Esophagus squamous epithelium (tissue), 5 donors: ENCODE measurements around the gene CELF4. TPM values are rescaled to one million over a fixed set of nuclear protein-coding genes. Genes with fewer than 3 reads are reported as not detected.
A peak's percentile ranks its signal among the peaks of the same experiment; 100 is the strongest.

ENCODE experiments used
- DNase-seq: peaks from one replicate; lab custom pipeline; 2025; lab: John Stamatoyannopoulos, UW
- H3K27ac ChIP-seq, 4 donors: fragments of 200-600 bp; sonication (generic); one replicate each; pipeline ENCODE4 v1.5.1; 2016 to 2019; ENCODE audit warnings: mild to moderate bottlenecking in 1 of 4
- H3K27me3 ChIP-seq, 4 donors: fragments of 200-600 bp; sonication (generic); 1 replicate in 3 of 4; 2 replicates in 1 of 4; pipeline versions ENCODE4 v1.5.1 to v1.6.0; 2017 to 2021; ENCODE audit warnings: antibody characterized with exemption in 1 of 4
- H3K36me3 ChIP-seq, 3 donors: fragments of 200-600 bp; sonication (generic); one replicate each; pipeline ENCODE4 v1.5.1; 2016 to 2019
- H3K4me1 ChIP-seq, 3 donors: fragments of 200-600 bp; sonication (generic); one replicate each; pipeline ENCODE4 v1.5.1; 2017 to 2019
- H3K4me3 ChIP-seq, 4 donors: fragments of 200-600 bp; sonication (generic); 1 replicate in 3 of 4; 2 replicates in 1 of 4; pipeline ENCODE4 v1.5.1; 2016 to 2019; ENCODE audit warnings: mild to moderate bottlenecking in 2 of 4, moderate library complexity in 1 of 4
- H3K9me3 ChIP-seq, 3 donors: fragments of 200-600 bp; sonication (generic); one replicate each; pipeline ENCODE4 v1.5.1; 2016 to 2019
- POLR2A ChIP-seq, 4 donors: fragments of 450-650 bp; IDR thresholded peaks; one replicate each; pipeline ENCODE4 v1.6.1; 2017; ENCODE audit warnings: antibody characterized with exemption in 4 of 4, mild to moderate bottlenecking in 4 of 4, moderate library complexity in 3 of 4
- WGBS, 2 donors: methylation state at CpG; one replicate each; pipeline ENCODE4 v1.1.5; 2018; 5-methylcytosine and 5-hydroxymethylcytosine counted together
- intact Hi-C: fragments of 100-400 bp; cut with DNase I; formaldehyde crosslinking; loops from one replicate; pipeline ENCODE4 v1.15.0; 2022
- total RNA-seq, 4 donors: library from RNA; depleted of rRNA; stranded (reverse); fragments of >200 nt; gene quantifications; one replicate each; pipeline ENCODE4 v1.1.0, GENCODE V29; 2016
- TF ChIP-seq, protein P1 (sequence below), 6 experiments: fragments of 450-650 bp in 4 of 6; fragments of 200-600 bp in 2 of 6; sonication (generic) in 2 of 6; IDR thresholded peaks; one replicate each; pipeline ENCODE4 v1.5.1; 2016 to 2019; ENCODE audit warnings: antibody characterized with exemption in 6 of 6, mild to moderate bottlenecking in 4 of 6, moderate library complexity in 4 of 6
- donor health status: DM: yes; HTN: yes; CAD: no.

CELF4 gene
- total RNA-seq, 4 donors from 2014 or later = not detected

DNA sequence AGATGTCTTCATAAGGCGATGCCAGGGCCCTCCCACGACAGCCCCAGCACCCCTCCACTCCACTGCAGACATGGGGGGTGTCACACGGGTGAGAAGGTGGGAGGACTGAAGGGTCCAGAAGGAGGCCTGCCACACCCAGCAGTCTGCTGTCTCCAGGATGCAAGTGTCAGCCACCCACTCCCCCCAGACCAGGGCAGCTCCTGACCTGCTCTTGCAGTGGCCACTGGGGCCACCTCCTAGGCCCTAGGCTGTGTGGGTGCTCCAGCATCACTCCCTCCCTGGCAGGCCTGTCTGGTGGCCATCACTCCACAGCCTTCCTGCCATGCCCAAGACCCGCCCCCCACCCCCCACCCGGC is 171.0 kb downstream of the CELF4 start:
- Histone ChIP-seq H3K27me3 (peaks cover 0 to 67% (median 0%) of the 10 kb centered on the region in 4 donors), H3K36me3 (no peaks in the 10 kb centered on the region), H3K4me3 (peak overlapping the region in 2 of 4 donors; percentile 44 to 62), H3K4me1 (peaks cover 0 to 16% (median 7%) of the 10 kb centered on the region in 3 donors), H3K27ac (peak overlapping the region in 2 of 4 donors; percentile 5 to 46), H3K9me3 (peaks cover 0 to 8% (median 0%) of the 10 kb centered on the region in 3 donors)
- TF ChIP-seq POLR2A (IDR thresholded peaks at IDR 0.05) = no peak
- intact Hi-C loops = no loop called here
- no peak for DNase-seq
- WGBS, 2 donors = 46% methylated on average over 3 of the region's 5 CpGs; no CpG with 5 or more reads in 1 of the 2 donors

DNA sequence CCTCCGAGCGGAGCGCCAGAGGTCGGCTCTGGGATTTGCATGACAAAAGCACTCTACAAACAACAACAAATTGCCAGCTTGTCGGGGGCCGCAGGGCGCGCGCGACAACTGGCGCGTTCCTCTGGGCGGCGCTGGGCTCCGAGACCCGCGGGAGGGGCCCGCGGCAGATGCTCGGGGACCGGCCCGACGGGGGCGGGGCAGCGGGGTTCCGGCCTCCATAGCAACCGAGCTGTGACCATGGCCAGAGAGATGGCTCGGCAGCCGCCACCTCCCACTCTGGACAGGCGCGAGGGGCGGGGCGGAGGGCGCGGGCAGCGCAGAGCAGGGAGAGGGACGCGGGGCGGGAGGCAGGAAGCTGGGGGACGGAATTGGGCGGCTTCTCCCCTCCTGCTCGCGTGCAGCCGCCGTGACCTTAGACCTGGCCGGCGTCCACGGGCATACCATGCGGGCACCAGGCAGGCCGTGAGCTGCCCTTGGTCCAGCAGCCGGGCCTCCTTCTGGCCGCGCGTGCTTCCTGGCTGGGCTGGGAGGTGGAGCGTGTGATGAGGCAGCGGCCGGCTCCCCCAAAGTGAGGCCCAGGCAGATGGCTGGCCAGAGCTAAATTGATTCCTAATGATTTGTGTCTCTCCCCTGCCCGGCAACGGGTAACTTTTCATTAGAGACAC is 171.5 kb downstream of the CELF4 start:
- DNase-seq = no peak
- intact Hi-C loops = no loop called here
- Histone ChIP-seq H3K9me3 (peaks cover 0 to 13% (median 0%) of the 10 kb centered on the region in 3 donors), H3K4me1 (peaks cover 0 to 16% (median 7%) of the 10 kb centered on the region in 3 donors), H3K27ac (peak overlapping the region in 2 of 4 donors; percentile 5 to 46), H3K27me3 (peaks cover 0 to 70% (median 0%) of the 10 kb centered on the region in 4 donors), H3K36me3 (no peaks in the 10 kb centered on the region), H3K4me3 (peak overlapping the region; percentile 18 to 62 (median 40))
- 0% methylated on average over 5 of the region's 59 CpGs; no CpG with 5 or more reads in 1 of the 2 donors for WGBS, 2 donors
- TF ChIP-seq POLR2A (IDR thresholded peaks at IDR 0.05) = no peak
- TF ChIP-seq, protein P1, sequence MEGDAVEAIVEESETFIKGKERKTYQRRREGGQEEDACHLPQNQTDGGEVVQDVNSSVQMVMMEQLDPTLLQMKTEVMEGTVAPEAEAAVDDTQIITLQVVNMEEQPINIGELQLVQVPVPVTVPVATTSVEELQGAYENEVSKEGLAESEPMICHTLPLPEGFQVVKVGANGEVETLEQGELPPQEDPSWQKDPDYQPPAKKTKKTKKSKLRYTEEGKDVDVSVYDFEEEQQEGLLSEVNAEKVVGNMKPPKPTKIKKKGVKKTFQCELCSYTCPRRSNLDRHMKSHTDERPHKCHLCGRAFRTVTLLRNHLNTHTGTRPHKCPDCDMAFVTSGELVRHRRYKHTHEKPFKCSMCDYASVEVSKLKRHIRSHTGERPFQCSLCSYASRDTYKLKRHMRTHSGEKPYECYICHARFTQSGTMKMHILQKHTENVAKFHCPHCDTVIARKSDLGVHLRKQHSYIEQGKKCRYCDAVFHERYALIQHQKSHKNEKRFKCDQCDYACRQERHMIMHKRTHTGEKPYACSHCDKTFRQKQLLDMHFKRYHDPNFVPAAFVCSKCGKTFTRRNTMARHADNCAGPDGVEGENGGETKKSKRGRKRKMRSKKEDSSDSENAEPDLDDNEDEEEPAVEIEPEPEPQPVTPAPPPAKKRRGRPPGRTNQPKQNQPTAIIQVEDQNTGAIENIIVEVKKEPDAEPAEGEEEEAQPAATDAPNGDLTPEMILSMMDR (IDR thresholded peaks at IDR 0.05) = no peak

DNA sequence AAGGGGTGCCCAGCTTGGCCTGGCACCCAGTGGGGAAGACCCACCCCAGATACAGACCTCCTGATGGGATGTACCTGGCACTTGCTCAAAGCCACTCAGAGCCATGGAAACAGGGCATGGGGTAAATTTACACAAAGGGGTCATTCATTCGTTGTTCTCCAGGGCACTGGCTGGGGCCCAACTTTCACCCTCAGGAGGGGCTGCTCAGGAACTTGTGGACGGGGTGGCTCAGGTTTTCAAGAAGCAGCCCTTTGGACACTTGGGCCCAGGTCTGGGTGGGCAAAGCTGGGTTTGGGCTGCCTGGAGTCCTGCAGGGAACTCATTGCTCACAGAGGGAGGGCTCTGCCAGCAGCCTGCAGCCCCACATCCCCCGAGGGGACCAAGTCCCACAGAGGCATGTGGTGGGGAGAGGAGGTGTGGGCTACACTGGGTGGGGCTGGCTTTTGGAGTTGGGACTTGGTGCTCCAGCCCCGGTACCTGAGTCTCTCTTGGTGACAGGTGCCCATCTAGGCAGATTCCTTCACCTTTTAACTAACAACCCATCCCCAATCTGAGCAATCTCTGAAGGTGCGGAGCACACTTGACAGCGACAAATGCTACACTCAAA is 172.3 kb downstream of the CELF4 start:
- Histone ChIP-seq H3K27me3 (peaks cover 0 to 76% (median 0%) of the 10 kb centered on the region in 4 donors), H3K4me1 (peaks cover 0 to 16% (median 7%) of the 10 kb centered on the region in 3 donors), H3K4me3 (no peak overlapping the region), H3K36me3 (no peaks in the 10 kb centered on the region), H3K9me3 (peaks cover 0 to 17% (median 0%) of the 10 kb centered on the region in 3 donors), H3K27ac (no peak overlapping the region)
- no peak for DNase-seq
- intact Hi-C loops = no loop called here
- TF ChIP-seq POLR2A (IDR thresholded peaks at IDR 0.05) = no peak
- TF ChIP-seq, protein P1 (IDR thresholded peaks at IDR 0.05) = no peak
- WGBS, 2 donors = 26% methylated on average over 3 to 5 of the region's 6 CpGs

DNA sequence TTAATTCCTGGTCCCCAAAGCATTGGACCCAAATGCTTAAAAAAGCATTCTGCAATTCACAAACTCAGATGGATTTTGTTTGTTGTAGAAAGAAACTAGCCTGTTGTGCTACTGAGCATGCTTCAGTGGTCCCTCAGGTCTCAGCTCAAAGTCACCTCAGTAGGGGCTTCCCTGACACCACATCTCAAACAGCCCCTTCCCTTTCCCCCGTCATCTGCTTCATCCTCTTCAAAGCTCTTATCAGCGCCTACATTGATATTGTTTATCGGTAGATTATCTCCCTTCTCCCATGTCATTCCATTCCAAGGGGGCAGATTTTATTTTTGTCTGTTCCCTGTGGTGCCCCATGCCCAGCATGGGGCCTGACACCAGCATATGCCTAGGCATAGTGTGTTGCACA is 172.9 kb downstream of the CELF4 start:
- intact Hi-C loops = no loop called here
- 74 to 93% methylated on average over 3 of the region's 3 CpGs for WGBS, 2 donors
- H3K27me3 ChIP-seq = peaks cover 0 to 77% (median 0%) of the 10 kb centered on the region in 4 donors

DNA sequence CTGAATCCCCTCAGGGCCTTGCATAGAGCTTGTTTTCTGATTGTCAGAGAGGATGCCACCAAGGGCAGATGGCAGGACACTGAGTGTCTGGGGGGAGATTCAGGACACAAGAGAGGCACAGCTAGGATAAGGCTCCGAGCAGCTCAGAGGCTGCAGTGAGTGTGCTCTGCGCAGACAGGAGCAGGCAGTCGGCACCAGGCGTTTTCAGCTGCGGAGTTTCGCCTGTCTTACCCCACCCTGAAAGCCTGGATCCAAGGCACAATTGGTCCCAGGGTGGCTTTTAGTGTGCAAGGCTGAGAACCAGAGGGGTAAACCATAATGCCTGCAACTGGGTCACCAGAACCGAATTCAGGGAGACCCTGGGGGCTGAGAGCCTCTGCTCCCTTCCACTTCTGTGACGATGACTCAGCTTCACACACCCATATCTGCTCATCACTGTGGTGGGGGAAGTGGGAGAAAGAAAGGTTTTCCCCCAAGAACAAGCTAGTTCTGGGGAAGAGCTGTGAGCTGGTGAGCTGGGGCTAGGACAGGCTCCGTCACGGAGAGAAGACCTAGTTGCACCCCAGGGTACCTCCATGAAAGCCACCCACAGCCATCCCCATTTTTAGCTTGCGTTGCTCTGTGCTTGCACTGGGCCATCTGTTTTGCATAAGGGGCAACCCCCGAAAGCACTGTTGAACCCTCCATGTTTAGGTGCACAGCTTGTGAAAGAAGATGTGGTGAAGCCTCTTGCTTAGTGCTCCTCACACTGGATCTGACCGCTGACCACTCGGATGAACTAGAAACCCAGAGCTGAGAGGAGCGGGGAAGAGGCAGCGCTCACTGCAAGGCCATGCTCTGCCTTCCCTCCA is 173.7 kb downstream of the CELF4 start:
- TF ChIP-seq, protein P1 (IDR thresholded peaks at IDR 0.05) = no peak
- no peak for TF ChIP-seq POLR2A (IDR thresholded peaks at IDR 0.05)
- H3K36me3 ChIP-seq = no peaks in the 10 kb centered on the region
- H3K4me1 ChIP-seq = peaks cover 0 to 16% (median 7%) of the 10 kb centered on the region in 3 donors
- no peak for DNase-seq
- WGBS, 2 donors = 59 to 84% methylated on average over 4 to 16 of the region's 16 CpGs
- H3K27ac ChIP-seq = no peak overlapping the region
- H3K27me3 ChIP-seq = peaks cover 0 to 76% (median 0%) of the 10 kb centered on the region in 4 donors
- no peak overlapping the region for H3K4me3 ChIP-seq
- intact Hi-C loops = no loop called here
- peaks cover 0 to 17% (median 0%) of the 10 kb centered on the region in 3 donors for H3K9me3 ChIP-seq

More for the DNA sequence above, 172.9 kb downstream of the CELF4 start:
- no peak for DNase-seq
- Histone ChIP-seq H3K9me3 (peaks cover 0 to 17% (median 0%) of the 10 kb centered on the region in 3 donors), H3K27ac (no peak overlapping the region), H3K4me1 (peaks cover 0 to 16% (median 7%) of the 10 kb centered on the region in 3 donors), H3K36me3 (no peaks in the 10 kb centered on the region), H3K4me3 (no peak overlapping the region)
- TF ChIP-seq POLR2A (IDR thresholded peaks at IDR 0.05) = no peak
- TF ChIP-seq, protein P1 (IDR thresholded peaks at IDR 0.05) = no peak
